ENCODE data around the gene SEC11C. TPM values are rescaled to one million over a fixed set of nuclear protein-coding genes. Genes with fewer than 3 reads are reported as not detected.

Gene SEC11C
- total RNA-seq = 23.2 TPM
- long read RNA-seq, transcript SEC11C-204 (6 exons, 1,202 nt) = major isoform, 18 of 22 reads
- long read RNA-seq, partial matches to known transcripts = 0 of 22 reads
- long read RNA-seq, other reads (novel, unspliced or antisense) = 1 of 22 reads

- intact Hi-C loops (cut with micrococcal nuclease) = no loop called here
- ATAC-seq (peak; percentile 98), DNase-seq (peak; percentile 97)
Measured at GRCh38 chr18:59139615-59140301, at the start of gene SEC11C. Gene SEC11C (plus strand): TSS chr18:59139884. CDS start chr18:59139949, 65 bp downstream.

- intact Hi-C loops (cut with micrococcal nuclease) = no loop called here
- ATAC-seq = no peak
- no peak for DNase-seq
Measured at GRCh38 chr18:59090966-59091603, 48.6 kb upstream of the SEC11C start.

- no peak for ATAC-seq
- no peak for DNase-seq
- intact Hi-C loops (cut with micrococcal nuclease) = no loop called here
Measured at GRCh38 chr18:59093668-59094067, 46.0 kb upstream of the SEC11C start.

GRCh38 chr18:59094569-59094968 lies 45.1 kb upstream of the SEC11C start:
- DNase-seq = no peak
- no peak for ATAC-seq
- intact Hi-C loops (cut with micrococcal nuclease) = no loop called here

- no peak for DNase-seq
- intact Hi-C loops (cut with micrococcal nuclease) = no loop called here
- no peak for ATAC-seq
Measured at GRCh38 chr18:59096098-59096789, 43.4 kb upstream of the SEC11C start.

- intact Hi-C loops (cut with micrococcal nuclease) = no loop called here
Measured at GRCh38 chr18:59101830-59102414, 37.8 kb upstream of the SEC11C start.

GRCh38 chr18:59109375-59109774 lies 30.3 kb upstream of the SEC11C start:
- DNase-seq (no peak), ATAC-seq (no peak)
- intact Hi-C loops (cut with micrococcal nuclease) = no loop called here

More at GRCh38 chr18:59101830-59102414, 37.8 kb upstream of the SEC11C start:
- ATAC-seq (no peak), DNase-seq (no peak)

GRCh38 chr18:59114160-59114559 lies 25.5 kb upstream of the SEC11C start:
- no peak for ATAC-seq
- intact Hi-C loops (cut with micrococcal nuclease) = no loop called here
- no peak for DNase-seq

GRCh38 chr18:59123588-59124369 lies 15.9 kb upstream of the SEC11C start:
- ATAC-seq (no peak), DNase-seq (no peak)
- intact Hi-C loops (cut with micrococcal nuclease) = no loop called here

- no peak for DNase-seq
- intact Hi-C loops (cut with micrococcal nuclease) = no loop called here
Measured at GRCh38 chr18:59124370-59124704, 15.3 kb upstream of the SEC11C start.

GRCh38 chr18:59127047-59127446 lies 12.6 kb upstream of the SEC11C start:
- intact Hi-C loops (cut with micrococcal nuclease) = no loop called here
- ATAC-seq = no peak
- DNase-seq = no peak

More at GRCh38 chr18:59124370-59124704, 15.3 kb upstream of the SEC11C start:
- no peak for ATAC-seq

- intact Hi-C loops (cut with micrococcal nuclease) = no loop called here
- ATAC-seq (no peak), DNase-seq (no peak)
Measured at GRCh38 chr18:59129951-59130703, 9.6 kb upstream of the SEC11C start.

- ATAC-seq = no peak
- intact Hi-C loops (cut with micrococcal nuclease) = no loop called here
- no peak for DNase-seq
Measured at GRCh38 chr18:59132810-59133465, 6.7 kb upstream of the SEC11C start.

GRCh38 chr18:59139291-59139614 lies 431 bp upstream of the SEC11C start:
- ATAC-seq (peak; percentile 93), DNase-seq (peak; percentile 90)
- intact Hi-C loops (cut with micrococcal nuclease) = no loop called here

- intact Hi-C loops (cut with micrococcal nuclease) = no loop called here
- no peak for DNase-seq
- ATAC-seq = peak; percentile 40
Measured at GRCh38 chr18:59140302-59140885, 710 bp downstream of the SEC11C start.

GRCh38 chr18:59141294-59142068 lies 1.8 kb downstream of the SEC11C start:
- no peak for ATAC-seq
- intact Hi-C loops (cut with micrococcal nuclease) = no loop called here
- DNase-seq = no peak

- intact Hi-C loops (cut with micrococcal nuclease) = no loop called here
- DNase-seq (no peak), ATAC-seq (no peak)
Measured at GRCh38 chr18:59142274-59142673, 2.6 kb downstream of the SEC11C start.
